Measurements from ENCODE around the gene S1PR4.

- no peak for TF ChIP-seq CTCF (IDR thresholded peaks at IDR 0.05; ENCODE audit: low read length)
- no peak for TF ChIP-seq EZH2 (optimal IDR thresholded peaks at IDR 0.05; ENCODE audit: low read depth, low read length)
Observed at GRCh38 chr19:3188627-3189596, 10.3 kb downstream of the S1PR4 start.
